Amygdala (tissue), 56 donors: Measurements from ENCODE around the gene HK2.
"Not testable (repeated sequence)": the region's sequence is repeated elsewhere in the genome, so short reads cannot be mapped to it uniquely, and the experiment has no call there.

ENCODE experiments used
- DNase-seq, 56 donors: peaks; one replicate each; lab custom pipeline; 2025; lab: John Stamatoyannopoulos, UW

HK2 gene

GRCh38 chr2:74891136-74891764 is 57.3 kb downstream of the HK2 start:
- no peak for DNase-seq

GRCh38 chr2:74891816-74892215 is 57.9 kb downstream of the HK2 start:
- not testable (repeated sequence) for DNase-seq

GRCh38 chr2:74892609-74893008 is 58.7 kb downstream of the HK2 start:
- DNase-seq, result no peak

- DNase-seq, result no peak
Observed at GRCh38 chr2:74893332-74893731, 59.4 kb downstream of the HK2 start.

DNA sequence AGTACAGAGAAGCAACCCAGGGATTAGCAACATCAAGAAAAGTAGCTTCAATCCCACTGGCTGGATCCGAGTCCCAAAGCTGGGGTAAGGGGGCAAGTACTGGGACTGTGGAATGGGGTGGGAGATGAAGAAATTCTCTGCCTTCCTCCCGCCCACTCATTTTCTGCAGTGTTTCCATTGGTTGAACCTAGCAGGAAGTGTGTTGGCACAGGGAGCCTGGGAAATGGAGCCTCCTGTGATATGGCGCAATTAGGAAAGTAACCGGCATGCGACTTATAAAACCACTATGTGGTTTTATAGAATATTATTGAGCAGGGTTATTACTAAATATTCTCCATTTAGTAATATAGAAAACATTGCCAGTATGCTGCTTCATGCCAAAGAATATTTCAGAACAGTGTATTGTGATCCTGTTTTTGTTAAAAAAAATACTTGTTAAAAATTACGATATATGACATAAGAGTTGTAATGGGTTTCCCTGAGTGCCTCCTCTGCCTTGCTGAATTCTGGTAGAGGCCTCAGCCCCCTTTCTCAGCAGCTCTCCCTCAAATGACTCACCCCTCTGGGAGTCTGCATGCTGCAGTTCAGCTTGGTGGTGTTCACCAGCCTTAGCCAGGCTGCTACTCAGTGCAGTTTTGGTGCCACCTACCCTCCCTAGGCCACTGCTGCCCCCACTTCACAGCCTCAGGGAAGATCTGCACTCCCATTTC is 60.5 kb downstream of the HK2 start:
- no peak for DNase-seq

GRCh38 chr2:74895001-74895400 is 61.1 kb downstream of the HK2 start:
- no peak for DNase-seq

DNA sequence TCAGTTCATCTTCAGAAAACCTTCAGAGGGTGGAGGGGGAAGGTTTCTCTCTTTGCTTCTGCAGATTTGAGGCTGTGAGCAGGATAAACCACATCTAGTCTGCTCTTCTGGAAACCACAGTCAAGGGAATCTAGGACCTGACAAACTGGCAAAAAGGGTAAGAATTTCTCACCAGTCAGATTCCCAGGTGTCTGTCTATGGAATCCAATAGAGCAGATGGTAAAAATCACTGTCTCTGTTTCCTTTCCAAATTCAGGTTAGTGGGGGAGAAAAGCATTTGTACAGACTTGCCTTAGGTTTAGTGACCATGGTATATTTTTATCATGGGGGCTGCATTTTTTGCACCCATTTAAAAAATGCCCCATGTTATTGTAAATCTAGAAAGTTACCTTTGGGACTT is 62.3 kb downstream of the HK2 start:
- DNase-seq, result no peak

- not testable (repeated sequence) for DNase-seq
Observed at GRCh38 chr2:74900225-74900624, 66.3 kb downstream of the HK2 start.

GRCh38 chr2:74902281-74902860 is 68.4 kb downstream of the HK2 start:
- peak in 26 of 56 donors; percentile 2 to 71 (median 37) for DNase-seq

DNA sequence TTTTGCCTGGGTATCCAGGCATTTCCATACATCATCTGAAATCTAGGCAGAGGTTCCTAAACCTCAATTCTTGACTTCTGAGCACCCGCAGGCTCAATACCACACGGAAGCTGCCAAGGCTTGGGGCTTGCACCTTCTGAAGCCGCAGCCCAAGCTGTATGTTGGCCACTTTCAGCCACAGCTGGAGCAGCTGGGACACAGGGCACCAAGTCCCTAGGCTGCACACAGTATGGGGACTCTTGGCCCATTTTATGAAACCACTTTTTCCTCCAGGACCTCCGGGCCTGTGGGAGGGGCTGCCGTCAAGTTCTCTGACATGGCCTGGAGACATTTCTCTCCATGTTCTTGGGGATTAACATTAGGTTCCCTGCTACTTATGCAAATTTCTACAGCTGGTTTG is 72.5 kb downstream of the HK2 start:
- no peak for DNase-seq

GRCh38 chr2:74907560-74907959 is 73.6 kb downstream of the HK2 start:
- DNase-seq, result not testable (repeated sequence)

- DNase-seq, result no peak
Observed at GRCh38 chr2:74908748-74909444, 75.0 kb downstream of the HK2 start.

GRCh38 chr2:74910245-74910644 is 76.3 kb downstream of the HK2 start:
- no peak for DNase-seq

DNA sequence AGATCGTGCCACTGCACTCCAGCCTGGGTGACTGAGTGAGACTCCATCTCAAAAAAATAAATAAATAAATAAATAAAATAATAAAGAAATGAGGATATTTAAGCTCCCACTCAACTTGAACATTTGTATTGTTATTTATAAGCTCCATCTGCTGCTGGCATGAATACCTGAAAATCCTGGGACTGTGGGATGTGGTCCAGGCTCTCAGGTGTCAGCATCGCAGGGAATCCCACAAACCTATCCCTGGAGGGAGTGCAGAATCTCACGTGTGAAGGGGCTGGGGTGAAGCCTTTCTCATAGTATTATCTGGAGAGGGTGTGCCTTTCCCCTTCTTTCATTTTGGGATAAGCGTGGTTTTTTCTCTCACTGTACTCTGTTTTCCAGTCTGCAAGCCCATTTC is 77.1 kb downstream of the HK2 start:
- DNase-seq, result no peak

GRCh38 chr2:74915743-74916142 is 81.8 kb downstream of the HK2 start:
- no peak for DNase-seq

DNA sequence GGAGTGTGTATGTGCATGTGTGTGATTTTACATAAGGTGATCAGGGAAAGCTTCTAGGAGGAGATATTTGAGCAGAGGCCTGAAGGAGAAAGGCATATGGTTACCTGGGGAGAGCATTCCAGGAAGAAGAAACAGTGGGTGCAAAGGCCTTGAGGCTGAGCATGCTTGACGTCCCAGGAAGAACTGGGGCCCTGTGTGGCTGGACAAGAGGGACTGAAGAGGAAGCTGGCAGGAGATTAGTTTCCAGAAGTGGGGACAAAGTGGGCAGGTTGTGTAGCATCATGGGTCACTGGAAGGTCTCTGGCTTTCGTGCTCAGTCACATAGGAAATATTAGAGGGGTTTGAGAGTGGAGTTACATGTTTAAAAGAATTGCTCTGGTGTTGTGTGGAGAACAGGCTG is 82.5 kb downstream of the HK2 start:
- DNase-seq, result no peak

DNA sequence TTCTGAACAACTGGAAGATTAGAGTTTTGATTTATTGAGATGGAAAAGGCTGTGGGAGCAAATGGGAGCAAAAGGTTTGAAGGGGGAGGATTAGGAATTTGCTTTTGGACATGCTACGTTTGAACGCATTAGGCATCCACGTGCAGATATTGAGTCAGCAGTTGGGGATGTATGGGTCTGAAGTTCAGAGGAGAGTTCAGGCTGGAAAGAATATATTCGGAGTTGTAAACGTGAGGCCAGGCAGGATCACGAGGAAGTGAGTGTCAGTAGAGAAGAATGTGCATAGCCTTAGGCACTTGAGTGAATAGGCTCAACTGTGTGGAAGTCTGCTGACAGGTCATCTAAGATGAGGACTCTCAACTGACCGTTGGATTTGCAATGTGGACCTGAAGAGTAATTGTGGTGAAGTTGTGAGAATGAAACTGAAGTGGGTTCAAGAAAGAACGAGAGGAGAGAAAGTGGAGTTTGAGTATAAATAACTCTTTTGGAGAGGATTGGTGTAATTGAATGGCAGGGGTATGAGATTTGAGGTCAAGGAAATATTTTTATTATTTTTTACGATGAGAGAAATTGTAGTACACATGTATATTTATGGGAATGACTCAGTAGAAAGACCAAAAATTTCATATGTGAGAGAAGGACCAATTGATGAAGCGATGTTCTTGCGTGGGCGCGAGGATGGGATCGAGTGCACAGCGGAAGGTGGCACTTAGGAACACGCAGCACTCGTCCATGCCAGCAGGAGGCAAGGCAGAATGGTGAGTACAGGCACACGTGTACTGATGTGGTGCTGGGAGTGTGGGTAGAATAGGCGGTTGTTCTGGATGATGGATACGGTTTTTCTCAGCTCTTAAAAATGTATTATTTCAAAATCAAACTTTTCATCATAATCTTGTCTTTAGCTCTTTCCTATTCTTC is 84.0 kb downstream of the HK2 start:
- no peak for DNase-seq

GRCh38 chr2:74919827-74920226 is 85.9 kb downstream of the HK2 start:
- peak in 43 of 56 donors; percentile 4 to 71 (median 33) for DNase-seq

DNA sequence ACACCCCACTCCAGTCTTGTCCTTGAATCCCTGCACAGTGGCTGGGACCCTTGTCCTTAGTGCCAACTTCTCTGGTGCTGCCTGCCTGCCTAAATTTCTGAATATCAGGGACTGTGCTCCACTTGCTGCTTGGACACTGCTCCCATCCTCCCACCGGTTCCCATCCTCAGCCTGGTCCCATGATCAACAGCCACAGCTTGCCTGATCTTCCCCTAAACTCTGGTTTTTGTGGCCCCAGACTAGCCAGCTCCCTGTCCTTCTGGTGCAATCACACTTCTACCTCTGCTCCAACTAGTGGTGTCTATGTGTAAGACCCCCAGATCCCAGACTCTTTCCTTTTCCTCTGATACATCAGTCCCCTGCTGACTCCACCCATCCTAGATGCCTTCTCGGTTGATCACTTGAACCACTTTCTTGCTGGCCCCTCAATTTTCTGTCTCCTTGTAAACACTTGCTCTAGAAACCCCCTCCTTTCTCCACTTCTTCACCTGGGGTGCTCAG is 87.4 kb downstream of the HK2 start:
- DNase-seq, result no peak

DNA sequence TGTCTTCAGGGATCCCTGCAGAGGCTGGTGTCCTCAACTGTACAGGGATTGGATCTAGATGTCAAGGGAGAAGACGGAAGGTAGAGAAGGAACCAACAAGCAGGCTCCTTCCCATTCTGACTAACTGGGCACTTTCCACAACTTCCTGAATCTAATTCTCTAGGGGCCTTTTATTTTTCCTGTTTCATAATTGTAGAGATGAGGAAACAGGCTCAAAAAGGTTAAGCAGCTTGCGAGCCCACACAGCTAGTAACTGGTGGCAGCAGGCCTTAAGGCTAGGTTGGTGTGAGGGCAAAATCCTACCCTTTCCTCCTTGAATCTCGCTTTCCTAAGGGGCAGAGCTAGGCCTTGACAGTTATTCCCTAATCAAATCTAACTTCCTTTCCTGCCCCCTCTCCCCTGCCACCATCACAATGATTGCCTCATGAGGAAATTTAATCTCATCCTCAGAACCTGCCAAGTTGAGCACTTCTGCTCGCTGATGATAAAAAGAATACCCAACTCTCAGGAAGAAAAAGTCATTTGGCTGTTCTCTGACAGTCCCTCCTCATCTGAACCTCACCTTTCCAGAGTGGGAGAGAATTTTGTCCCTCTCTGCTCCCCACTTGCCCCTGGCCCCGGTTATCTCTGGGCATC is 88.8 kb downstream of the HK2 start:
- no peak for DNase-seq
